ENCODE results near the gene N4BP2L2.

The N4BP2L2 gene

DNA sequence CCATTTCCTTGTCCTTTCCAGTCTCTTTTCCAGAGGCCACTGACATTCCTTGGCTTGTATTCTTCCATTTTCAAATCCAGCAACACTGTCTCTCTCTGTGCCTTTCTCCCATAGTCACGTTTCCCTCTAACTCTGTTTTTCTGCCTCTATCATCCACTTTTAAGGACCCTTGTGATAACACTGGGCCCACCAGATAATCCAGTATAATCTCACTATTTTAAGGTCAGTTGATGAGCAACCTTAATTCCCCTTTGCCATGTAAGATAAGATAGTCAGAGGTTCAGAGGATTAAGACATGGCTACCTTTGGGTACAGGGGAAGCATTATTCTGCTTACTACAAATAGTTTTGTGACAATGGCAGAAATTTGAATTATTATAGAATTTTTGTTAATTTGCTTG lies 64.9 kb downstream of the N4BP2L2 start:
- TF ChIP-seq, protein P1, sequence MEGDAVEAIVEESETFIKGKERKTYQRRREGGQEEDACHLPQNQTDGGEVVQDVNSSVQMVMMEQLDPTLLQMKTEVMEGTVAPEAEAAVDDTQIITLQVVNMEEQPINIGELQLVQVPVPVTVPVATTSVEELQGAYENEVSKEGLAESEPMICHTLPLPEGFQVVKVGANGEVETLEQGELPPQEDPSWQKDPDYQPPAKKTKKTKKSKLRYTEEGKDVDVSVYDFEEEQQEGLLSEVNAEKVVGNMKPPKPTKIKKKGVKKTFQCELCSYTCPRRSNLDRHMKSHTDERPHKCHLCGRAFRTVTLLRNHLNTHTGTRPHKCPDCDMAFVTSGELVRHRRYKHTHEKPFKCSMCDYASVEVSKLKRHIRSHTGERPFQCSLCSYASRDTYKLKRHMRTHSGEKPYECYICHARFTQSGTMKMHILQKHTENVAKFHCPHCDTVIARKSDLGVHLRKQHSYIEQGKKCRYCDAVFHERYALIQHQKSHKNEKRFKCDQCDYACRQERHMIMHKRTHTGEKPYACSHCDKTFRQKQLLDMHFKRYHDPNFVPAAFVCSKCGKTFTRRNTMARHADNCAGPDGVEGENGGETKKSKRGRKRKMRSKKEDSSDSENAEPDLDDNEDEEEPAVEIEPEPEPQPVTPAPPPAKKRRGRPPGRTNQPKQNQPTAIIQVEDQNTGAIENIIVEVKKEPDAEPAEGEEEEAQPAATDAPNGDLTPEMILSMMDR (IDR thresholded peaks at IDR 0.05; ENCODE audit: low read depth, low read length, missing control alignments) = no peak
- H3K4me3 ChIP-seq (replicated peaks; ENCODE audit: low read depth, low read length) = no peak overlapping the region
- DNase-seq (ENCODE audit: extremely low read depth, low read depth) = no peak

DNA sequence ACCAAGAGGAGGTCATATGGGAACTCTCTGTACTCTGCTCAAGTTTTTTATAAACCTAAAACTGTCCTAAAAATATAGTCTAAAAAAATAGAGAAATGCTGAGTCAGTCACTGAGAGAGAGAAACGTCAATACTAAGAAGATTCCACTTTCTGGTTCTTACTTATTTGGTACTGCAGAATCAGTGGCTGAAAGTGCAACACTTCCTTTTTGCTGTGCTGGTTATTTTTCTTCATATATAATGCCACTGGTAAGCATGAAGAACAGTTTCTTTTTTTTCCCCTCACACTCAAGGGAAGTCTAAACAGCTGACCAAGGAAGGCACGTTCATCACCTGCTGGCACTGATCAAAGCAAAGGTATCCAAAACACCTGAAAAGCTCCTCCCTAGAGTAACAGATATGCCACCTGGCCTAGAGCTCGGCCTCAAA lies 66.4 kb downstream of the N4BP2L2 start:
- H3K4me3 ChIP-seq (replicated peaks; ENCODE audit: low read depth, low read length) = no peak overlapping the region
- no peak for DNase-seq (ENCODE audit: extremely low read depth, low read depth)
- TF ChIP-seq, protein P1 (IDR thresholded peaks at IDR 0.05; ENCODE audit: low read depth, low read length, missing control alignments) = no peak

DNA sequence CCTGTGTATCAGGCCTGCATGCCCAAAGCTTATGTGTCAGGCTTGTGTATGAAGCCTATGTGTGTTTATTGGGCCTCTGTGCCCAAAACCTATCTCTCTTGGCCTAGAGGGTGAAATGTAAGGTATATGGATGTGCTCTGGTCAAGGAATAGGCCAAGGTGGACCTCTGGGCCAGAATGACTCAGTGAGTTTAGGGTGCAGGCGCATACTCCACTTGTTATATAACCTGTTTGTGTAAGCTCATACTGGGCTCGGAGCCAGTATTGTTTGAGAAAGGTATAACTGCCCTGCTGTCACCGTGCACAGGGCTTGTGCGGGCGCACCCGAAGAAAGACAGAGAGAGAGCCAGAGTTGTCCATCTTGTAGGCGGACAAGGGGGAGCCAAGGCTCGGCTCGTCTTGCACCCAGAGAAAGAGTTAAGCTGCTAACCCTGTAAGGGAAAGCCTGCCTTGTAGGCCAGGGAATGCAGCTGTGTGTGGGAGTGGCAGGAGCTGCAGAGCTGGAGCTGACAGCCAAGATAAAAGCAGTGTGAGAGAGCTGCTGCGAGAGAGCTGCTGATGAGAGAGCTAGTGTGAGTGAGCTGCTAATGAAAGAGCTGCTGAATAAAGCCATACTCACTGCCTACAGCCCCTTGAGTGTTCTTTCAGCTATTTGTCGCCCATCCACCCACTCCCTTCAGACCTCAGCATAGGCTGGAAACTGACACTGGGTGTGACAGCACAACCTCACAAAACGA lies 67.2 kb downstream of the N4BP2L2 start:
- no peak overlapping the region for H3K4me3 ChIP-seq (replicated peaks; ENCODE audit: low read depth, low read length)
- TF ChIP-seq, protein P1 (IDR thresholded peaks at IDR 0.05; ENCODE audit: low read depth, low read length, missing control alignments) = no peak
- DNase-seq (ENCODE audit: extremely low read depth, low read depth) = no peak

DNA sequence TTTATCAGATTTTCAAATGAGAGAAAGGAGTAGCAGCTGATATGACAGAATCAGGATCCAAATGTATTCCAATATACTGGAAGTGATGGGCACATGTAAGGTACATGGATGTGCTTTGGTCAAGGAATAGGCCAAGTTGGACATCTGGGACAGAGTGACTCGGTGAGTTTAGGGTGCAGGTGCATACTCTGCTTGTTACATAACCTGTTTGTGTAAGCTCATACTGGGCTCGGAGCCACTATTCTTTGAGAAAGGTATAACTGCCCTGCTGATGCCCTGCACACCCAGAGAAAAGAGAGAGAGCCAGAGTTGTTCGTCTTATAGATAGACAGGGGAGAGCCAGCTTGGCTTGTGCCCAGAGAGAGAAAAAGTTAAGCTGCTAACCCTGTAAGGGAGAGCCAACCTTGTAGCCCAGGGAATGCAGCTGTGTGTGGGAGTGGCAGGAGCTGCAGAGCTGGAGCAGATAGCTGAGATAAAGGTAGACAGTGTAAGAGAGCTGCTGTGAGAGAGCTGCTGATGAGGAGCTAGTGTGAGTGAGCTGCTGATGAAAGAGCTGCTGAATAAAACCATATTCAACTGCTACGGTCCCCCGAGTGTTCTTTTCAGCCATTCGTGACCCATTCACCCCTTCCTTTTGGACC lies 70.0 kb downstream of the N4BP2L2 start:
- no peak overlapping the region for H3K4me3 ChIP-seq (replicated peaks; ENCODE audit: low read depth, low read length)
- DNase-seq (ENCODE audit: extremely low read depth, low read depth) = no peak
- TF ChIP-seq, protein P1 (IDR thresholded peaks at IDR 0.05; ENCODE audit: low read depth, low read length, missing control alignments) = no peak

DNA sequence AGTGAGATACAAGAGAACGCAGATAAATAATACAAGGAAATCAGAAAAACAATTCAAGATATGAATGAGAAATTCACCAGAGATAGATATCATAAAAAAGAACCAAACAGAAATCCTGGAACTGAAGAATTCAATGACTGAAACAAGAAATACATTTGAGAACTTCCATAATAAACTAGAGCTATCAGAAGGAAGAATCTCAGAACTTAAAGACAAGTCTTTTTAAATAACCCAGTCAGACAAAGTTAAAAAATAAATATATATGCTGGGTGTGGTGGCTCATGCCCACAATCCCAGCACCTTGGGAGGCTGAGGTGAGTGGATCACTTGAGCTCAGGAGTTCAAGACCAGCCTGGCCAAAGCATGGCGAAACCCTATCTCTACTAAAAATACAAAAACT lies 82.0 kb downstream of the N4BP2L2 start:
- DNase-seq (ENCODE audit: extremely low read depth, low read depth) = no peak
- TF ChIP-seq, protein P1 (IDR thresholded peaks at IDR 0.05; ENCODE audit: low read depth, low read length, missing control alignments) = no peak
- H3K4me3 ChIP-seq (replicated peaks; ENCODE audit: low read depth, low read length) = no peak overlapping the region

DNA sequence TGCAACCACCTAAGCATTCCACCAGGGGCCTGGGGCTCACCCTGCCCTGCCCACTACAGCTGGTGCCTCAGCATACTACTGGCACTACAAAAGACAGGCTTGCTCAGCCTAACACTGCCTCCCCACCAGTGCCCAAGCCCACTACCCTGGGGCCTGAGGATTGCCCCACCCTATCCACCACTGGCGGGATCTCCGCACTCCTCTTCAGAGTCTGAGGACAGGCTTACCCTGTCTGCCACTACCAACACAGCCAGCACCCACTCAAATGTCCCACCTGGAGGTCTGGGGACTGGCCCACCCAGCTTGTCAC lies 83.0 kb downstream of the N4BP2L2 start:
- TF ChIP-seq, protein P1 (IDR thresholded peaks at IDR 0.05; ENCODE audit: low read depth, low read length, missing control alignments) = no peak
- DNase-seq (ENCODE audit: extremely low read depth, low read depth) = no peak
- H3K4me3 ChIP-seq (replicated peaks; ENCODE audit: low read depth, low read length) = no peak overlapping the region

All from HFF-Myc (cell line).